ENCODE results near the gene SHH. TPM values are rescaled to one million over a fixed set of nuclear protein-coding genes. Genes with fewer than 3 reads are reported as not detected.

The SHH gene
- total and polyA plus RNA-seq, 2 of the 4 experiments (the other 2 are of a cell fraction), result under 0.01 to 0.03 TPM

GRCh38 chr7:155839461-155839860, 27.2 kb upstream of the SHH start:
- Histone ChIP-seq H3K36me3 (ENCODE audit: control insufficient read depth, insufficient read depth, low read length) (no peaks in the 10 kb centered on the region), H3K56ac (ENCODE audit: extremely low read depth, insufficient read depth, low read length) (no peak overlapping the region), H3K27me3 (ENCODE audit: control insufficient read depth, insufficient read depth, low read length) (no peaks in the 10 kb centered on the region), H3K27ac (ENCODE audit: insufficient read depth, low read length) (no peak overlapping the region), H2BK5ac (ENCODE audit: low read depth, low read length, poor library complexity, severe bottlenecking) (no peak overlapping the region), H3K4ac (ENCODE audit: low read depth, low read length) (no peak overlapping the region), H3K14ac (replicated peaks; ENCODE audit: low read depth, low read length) (no peak overlapping the region), H2BK15ac (ENCODE audit: low read depth, low read length) (no peak overlapping the region), H4K5ac (ENCODE audit: low read depth, low read length) (no peak overlapping the region), H2BK120ac (ENCODE audit: low read depth, low read length) (no peak overlapping the region), H3K9ac (ENCODE audit: low read depth, low read length) (no peak overlapping the region), H3K4me2 (ENCODE audit: low read depth, low read length) (no peak overlapping the region), H2BK20ac (ENCODE audit: low read depth, low read length) (no peak overlapping the region), H4K91ac (ENCODE audit: insufficient read depth, low read depth, low read length) (no peak overlapping the region), H3K23ac (ENCODE audit: low read depth, low read length) (no peak overlapping the region), H2AK5ac (ENCODE audit: low read depth, low read length) (no peak overlapping the region), H4K20me1 (ENCODE audit: insufficient read depth, low read length) (no peaks in the 10 kb centered on the region), H3K4me3 (ENCODE audit: insufficient read depth, low read depth, low read length) (no peak overlapping the region), H2AFZ (replicated peaks; ENCODE audit: low read length, poor library complexity) (no peak overlapping the region), H3K4me1 (ENCODE audit: control insufficient read depth, insufficient read depth, low read length) (no peaks in the 10 kb centered on the region), H3K79me1 (ENCODE audit: low read depth in 1 of 2, low read length in 2 of 2) (no peaks in the 10 kb centered on the region), H3K18ac (ENCODE audit: low read depth, low read length) (no peak overlapping the region), H4K8ac (ENCODE audit: low read depth in 2 of 2, low read length in 2 of 2) (no peak overlapping the region), H3K9me1 (ENCODE audit: insufficient read depth, low read length) (no peaks in the 10 kb centered on the region), H3K9me3 (ENCODE audit: control insufficient read depth, insufficient read depth, low read length) (peaks cover 5% of the 10 kb centered on the region; the same call in 1 of the 2 replicates), H2AK9ac (replicated peaks; ENCODE audit: low read depth, low read length, poor library complexity) (no peak overlapping the region)
- ATAC-seq (ENCODE audit: low read depth) (no peak), DNase-seq (no peak)
- BruUV-seq (replicated peaks), result no TSS peak
- TF ChIP-seq USF2 (IDR thresholded peaks at IDR 0.05; ENCODE audit: low read depth, low read length), result no peak
- no peak for TF ChIP-seq BHLHE40 (IDR thresholded peaks at IDR 0.05; ENCODE audit: low read depth, low read length)
- TF ChIP-seq MAZ (IDR thresholded peaks at IDR 0.05; ENCODE audit: borderline replicate concordance, low read depth, low read length), result no peak
- no peak for TF ChIP-seq NFE2L2 (IDR thresholded peaks at IDR 0.05; ENCODE audit: low read depth, low read length)
- TF ChIP-seq RFX5 (IDR thresholded peaks at IDR 0.05; ENCODE audit: low read depth, low read length), result no peak
- TF ChIP-seq MXI1 (IDR thresholded peaks at IDR 0.05; ENCODE audit: borderline replicate concordance, low read depth, low read length), result no peak
- TF ChIP-seq FOS (IDR thresholded peaks at IDR 0.05; ENCODE audit: low read depth, low read length), result no peak
- TF ChIP-seq SMC3 (IDR thresholded peaks at IDR 0.05; ENCODE audit: low read depth, low read length), result no peak
- TF ChIP-seq CEBPB (IDR thresholded peaks at IDR 0.05; ENCODE audit: low read depth, low read length), result no peak
- TF ChIP-seq RAD21 (IDR thresholded peaks at IDR 0.05; ENCODE audit: low read length), result no peak
- TF ChIP-seq MAFK (IDR thresholded peaks at IDR 0.05; ENCODE audit: low read depth, low read length), result no peak
- TF ChIP-seq RCOR1 (IDR thresholded peaks at IDR 0.05; ENCODE audit: insufficient replicate concordance, low read length), result no peak
- TF ChIP-seq ELK1 (IDR thresholded peaks at IDR 0.05; ENCODE audit: borderline replicate concordance, low read depth, low read length), result no peak
- TF ChIP-seq CHD1 (IDR thresholded peaks at IDR 0.05; ENCODE audit: low read depth, low read length), result no peak
- no peak for TF ChIP-seq POLR2A (IDR thresholded peaks at IDR 0.05; ENCODE audit: low read depth, low read length)
- CTCF ChIA-PET, result no interaction called here
- POLR2A ChIA-PET (ENCODE audit: unreplicated experiment), result no interaction called here
- 0% methylated on average over 1 of the region's 8 CpGs; no CpG with 5 or more reads in 1 of the 2 experiments for WGBS, 2 experiments (ENCODE audit: extremely low coverage in 2 of 2, insufficient read length in 1 of 2)
- in situ Hi-C loops (cut with MboI; ENCODE audit: low sequenced_read_pairs) (no loop called here), intact Hi-C loops (cut with micrococcal nuclease) (no loop called here), dilution Hi-C loops (cut with HindIII; ENCODE audit: low sequenced_read_pairs, unreplicated experiment) (no loop called here)
